Islet precursor cell (in vitro differentiated cells): ENCODE results near the gene SLFN12L.
A peak's percentile ranks its signal among the peaks of the same experiment; 100 is the strongest.
"Not testable (repeated sequence)": the region's sequence is repeated elsewhere in the genome, so short reads cannot be mapped to it uniquely, and the experiment has no call there.

ENCODE experiments used
- DNase-seq: peaks from one replicate; pipeline ENCODE4 v3.0.0-alpha.2; 2018

SLFN12L gene

DNA sequence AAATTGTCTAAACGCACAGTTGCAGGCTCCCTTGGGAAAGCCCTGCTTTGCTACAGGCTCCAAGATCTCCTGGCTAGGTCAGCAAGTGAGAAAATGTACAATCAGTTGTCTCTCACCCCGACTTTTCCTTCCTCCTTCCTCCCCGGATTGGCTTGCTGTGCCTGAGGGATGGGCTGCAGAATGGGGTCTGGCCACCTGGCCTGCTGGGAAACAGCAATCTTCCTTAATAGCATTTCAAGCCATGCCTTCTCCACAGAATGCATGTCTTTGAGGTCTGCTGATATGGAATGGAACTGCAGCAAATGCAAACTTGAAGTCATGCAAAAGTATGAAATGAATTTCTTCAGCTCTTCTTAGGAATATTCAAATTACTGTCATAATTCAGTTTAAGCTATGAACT, 46.1 kb downstream of the SLFN12L start:
- no peak for DNase-seq

- no peak for DNase-seq
These were observed 47.5 kb downstream of the SLFN12L start for GRCh38 chr17:35489944-35490343.

GRCh38 chr17:35488991-35489390, 48.5 kb downstream of the SLFN12L start:
- DNase-seq, result no peak

DNA sequence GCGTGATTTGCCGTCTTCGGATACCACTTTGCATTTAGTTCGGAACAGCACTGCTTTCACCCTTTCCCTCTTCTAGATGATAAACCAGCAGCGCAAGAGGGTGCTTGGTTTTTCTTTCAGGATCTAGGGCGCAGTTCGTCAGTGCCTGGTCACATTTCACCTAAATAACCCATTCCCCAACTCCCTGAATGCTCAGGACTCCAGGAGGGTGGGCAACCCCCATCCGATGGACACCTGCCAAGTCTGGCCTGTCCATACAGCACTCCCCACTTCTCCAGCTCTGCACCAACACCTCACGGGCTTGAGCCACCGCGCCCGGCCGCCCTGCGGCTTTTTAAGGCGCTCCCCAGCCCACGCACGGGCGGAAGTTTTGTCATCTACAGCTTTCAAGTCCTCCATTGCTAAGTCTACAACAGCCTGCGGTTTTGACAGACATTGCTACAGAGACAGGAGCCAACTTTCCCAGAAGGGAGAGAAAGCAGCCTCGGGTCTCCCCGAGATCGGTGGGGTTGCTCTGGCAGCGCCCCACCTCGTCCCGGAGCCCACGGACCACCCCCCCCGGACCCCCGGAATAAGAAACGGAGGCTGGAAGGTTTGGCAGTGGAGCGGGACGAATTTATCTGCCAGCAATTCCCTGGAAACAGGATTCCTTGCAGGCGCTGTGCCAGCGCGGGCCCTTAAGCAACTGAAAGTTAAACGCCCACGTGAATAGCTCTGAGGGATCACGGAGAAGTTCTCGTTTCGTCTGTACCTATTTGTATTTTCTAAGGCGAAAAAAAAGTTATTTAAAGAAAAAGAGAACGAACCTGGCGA, 50.4 kb downstream of the SLFN12L start:
- DNase-seq, result peak; percentile 56

GRCh38 chr17:35479271-35479670, 58.2 kb downstream of the SLFN12L start:
- no peak for DNase-seq

DNA sequence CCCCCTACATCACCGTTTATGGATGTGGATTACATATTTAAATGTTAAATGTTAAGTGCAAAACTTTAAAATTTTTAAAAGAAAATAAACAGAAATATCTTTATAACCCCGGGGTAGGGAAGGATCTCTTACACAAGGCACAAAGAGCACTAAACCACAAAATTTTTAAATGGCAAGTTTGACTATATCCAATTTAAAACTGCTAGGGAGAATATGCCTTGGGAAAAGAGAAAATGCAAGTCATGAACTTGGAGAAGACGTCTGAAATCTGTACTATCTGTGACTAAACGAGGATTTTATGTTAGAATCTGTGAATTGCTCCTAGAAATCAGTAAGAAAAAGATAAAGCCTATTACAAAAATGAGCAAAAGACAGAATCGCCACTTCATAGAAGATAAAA, 60.2 kb downstream of the SLFN12L start:
- DNase-seq, result no peak

DNA sequence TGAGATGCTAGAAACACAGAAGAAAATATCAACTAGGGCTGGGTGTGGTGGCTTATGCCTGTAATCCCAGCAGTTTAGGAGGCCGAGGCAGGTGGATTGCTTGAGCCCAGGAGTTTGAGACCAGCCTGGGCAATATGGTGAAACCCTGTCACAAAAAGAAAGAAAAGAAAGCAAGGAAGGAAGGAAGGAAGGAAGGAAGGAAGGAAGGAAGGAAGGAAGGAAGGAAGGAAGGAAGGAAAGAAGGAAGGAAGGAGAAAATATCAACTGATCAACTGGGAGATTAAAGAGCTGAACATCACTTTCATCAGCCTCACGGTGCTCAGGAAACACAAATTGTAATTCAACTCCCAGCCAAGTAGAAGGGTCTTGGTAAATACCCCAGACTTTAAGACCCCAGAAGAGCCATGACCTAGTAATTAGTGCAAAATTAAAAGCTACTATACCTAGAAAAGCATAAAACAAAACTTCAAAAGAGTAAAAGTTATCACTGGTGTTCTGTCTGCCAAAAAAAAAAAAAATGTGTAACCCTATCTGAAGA, 61.1 kb downstream of the SLFN12L start:
- DNase-seq, result no peak

GRCh38 chr17:35468475-35468874, 69.0 kb downstream of the SLFN12L start:
- no peak for DNase-seq

- DNase-seq, result no peak
These were observed 69.7 kb downstream of the SLFN12L start for GRCh38 chr17:35467824-35468223.

DNA sequence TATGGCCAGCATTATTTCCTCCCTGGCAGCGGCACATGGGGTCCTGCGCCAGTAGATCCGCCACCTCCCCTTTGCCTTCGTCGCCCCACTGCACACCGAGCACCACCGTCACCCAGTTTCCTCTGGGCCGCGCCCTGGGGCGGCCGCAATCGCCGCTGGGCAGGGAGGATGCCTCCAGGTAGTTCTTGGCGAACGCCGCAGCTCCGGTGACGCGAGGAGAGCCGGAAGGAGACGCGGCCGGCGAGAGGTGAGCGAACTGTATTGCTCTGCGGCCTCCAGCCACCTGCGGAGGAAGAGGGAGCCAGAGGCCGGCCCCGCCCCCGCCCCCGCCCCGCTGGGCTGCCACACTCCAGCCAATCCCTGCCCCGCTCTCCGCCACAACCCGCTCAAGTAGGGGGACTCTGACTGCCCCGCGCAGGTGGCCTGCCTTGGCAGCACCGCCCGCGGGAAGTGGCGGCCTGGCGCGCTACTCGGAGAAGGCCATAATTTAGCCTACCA, 77.1 kb downstream of the SLFN12L start:
- DNase-seq, result peak; percentile 94

GRCh38 chr17:35454035-35454434, 83.4 kb downstream of the SLFN12L start:
- DNase-seq, result not testable (repeated sequence)

DNA sequence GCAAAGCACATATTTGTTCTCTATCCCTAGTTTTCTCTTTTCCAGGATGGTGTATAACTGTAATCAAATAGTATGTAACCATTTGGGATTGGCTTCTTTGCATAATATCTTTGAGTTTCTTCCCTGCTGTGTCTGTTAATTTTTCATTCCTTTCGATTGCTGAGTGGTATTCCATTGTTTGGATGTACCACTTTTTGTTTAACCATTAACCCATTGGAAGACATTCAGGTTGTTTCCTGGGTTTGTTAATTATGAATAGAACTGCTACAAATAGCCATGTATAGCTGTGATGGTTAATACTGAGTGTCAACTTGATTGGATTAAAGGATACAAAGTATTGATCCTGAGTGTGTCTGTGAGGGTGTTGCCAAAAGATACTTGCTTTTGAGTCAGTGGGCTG, 84.3 kb downstream of the SLFN12L start:
- DNase-seq, result no peak

GRCh38 chr17:35449371-35449931, 88.0 kb downstream of the SLFN12L start:
- DNase-seq, result no peak

GRCh38 chr17:35448899-35449227, 88.6 kb downstream of the SLFN12L start:
- no peak for DNase-seq

GRCh38 chr17:35448214-35448898, 89.1 kb downstream of the SLFN12L start, which contains the start of gene SLFN13:
Gene SLFN13 (minus strand): TSS chr17:35448766. CDS start chr17:35445680, 3,086 bp downstream.
- DNase-seq, result peak; percentile 94

DNA sequence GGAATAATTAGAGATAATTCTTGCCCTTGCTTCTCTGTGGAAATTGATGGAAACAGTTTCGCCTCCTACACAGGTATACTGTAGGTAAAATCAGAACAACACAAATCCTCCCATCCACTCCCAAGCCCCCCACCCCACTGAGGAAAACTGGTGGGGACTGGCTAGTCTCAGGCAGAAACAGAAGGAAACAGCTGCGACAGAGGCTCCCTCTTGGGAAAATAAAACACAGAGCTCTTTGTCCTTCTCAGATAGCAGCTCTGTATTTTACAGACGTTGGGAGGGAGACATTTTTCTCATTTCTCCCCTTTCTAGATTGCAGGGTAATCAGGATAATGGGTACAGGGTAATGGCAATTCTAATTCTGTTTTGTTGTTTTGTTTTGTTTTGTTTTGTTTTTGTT, 90.0 kb downstream of the SLFN12L start:
- DNase-seq, result peak; percentile 81

GRCh38 chr17:35438433-35438832, 99.0 kb downstream of the SLFN12L start:
- no peak for DNase-seq

- DNase-seq, result peak; percentile 99
These were observed 104.2 kb downstream of the SLFN12L start for GRCh38 chr17:35433075-35433894.

- no peak for DNase-seq
These were observed 105.1 kb downstream of the SLFN12L start, which contains the start of gene SLFN12 for GRCh38 chr17:35432176-35433074. Gene SLFN12 (minus strand): TSS chr17:35432500. CDS start chr17:35423028, 9,472 bp downstream.

- no peak for DNase-seq
These were observed 107.8 kb downstream of the SLFN12L start for GRCh38 chr17:35429702-35430101.

GRCh38 chr17:35428229-35428628, 109.2 kb downstream of the SLFN12L start:
- DNase-seq, result no peak
